PC-9 (cell line): ENCODE data around the gene SEC31B.
A peak's percentile ranks its signal among the peaks of the same experiment; 100 is the strongest.

Experiments
- CTCF ChIP-seq: fragments of 200-600 bp; sonication (generic); conservative IDR thresholded peaks from 2 replicates; pipeline ENCODE4 v1.6.1; 2017; ENCODE audit warnings: mixed run types, antibody characterized with exemption, mild to moderate bottlenecking, moderate library complexity
- EZH2 ChIP-seq: fragments of 200-600 bp; sonication (generic); IDR thresholded peaks from 2 replicates; pipeline ENCODE4 v1.8.0; 2017; ENCODE audit warnings: antibody characterized with exemption, low read depth

GRCh38 chr10:100482834-100483185, 36.9 kb downstream of the SEC31B start:
- TF ChIP-seq CTCF, result peak; percentile 26; the same call in 1 of the 2 replicates
- TF ChIP-seq EZH2, result no peak
